ELR (cell line): ENCODE measurements around the gene SMARCD1.

Source experiments
- DNase-seq: peaks from one replicate; pipeline ENCODE4 v3.0.0-alpha.2; 2015; ENCODE audit warnings: low read depth

Gene SMARCD1

GRCh38 chr12:50084775-50085614 lies at the start of gene SMARCD1:
Gene SMARCD1 (plus strand): TSS chr12:50085342. CDS start chr12:50085370, 28 bp downstream.
- DNase-seq: peak; percentile 94

GRCh38 chr12:50038336-50038735 lies 46.8 kb upstream of the SMARCD1 start:
- no peak for DNase-seq

- peak; percentile 80 for DNase-seq
Measured at GRCh38 chr12:50039151-50039835, 45.8 kb upstream of the SMARCD1 start.

- DNase-seq: no peak
Measured at GRCh38 chr12:50040657-50041056, 44.5 kb upstream of the SMARCD1 start.

- no peak for DNase-seq
Measured at GRCh38 chr12:50041062-50041860, 43.9 kb upstream of the SMARCD1 start.

- no peak for DNase-seq
Measured at GRCh38 chr12:50041962-50042361, 43.2 kb upstream of the SMARCD1 start.

- no peak for DNase-seq
Measured at GRCh38 chr12:50042693-50043092, 42.4 kb upstream of the SMARCD1 start.

GRCh38 chr12:50043308-50043707 lies 41.8 kb upstream of the SMARCD1 start:
- DNase-seq: no peak

- no peak for DNase-seq
Measured at GRCh38 chr12:50043854-50044253, 41.3 kb upstream of the SMARCD1 start.

GRCh38 chr12:50047693-50048250 lies 37.4 kb upstream of the SMARCD1 start:
- DNase-seq: no peak

- no peak for DNase-seq
Measured at GRCh38 chr12:50049254-50050118, 35.7 kb upstream of the SMARCD1 start.

- no peak for DNase-seq
Measured at GRCh38 chr12:50050119-50050385, 35.1 kb upstream of the SMARCD1 start.

GRCh38 chr12:50050410-50051098 lies 34.6 kb upstream of the SMARCD1 start:
- no peak for DNase-seq

GRCh38 chr12:50051101-50051806 lies 33.9 kb upstream of the SMARCD1 start:
- no peak for DNase-seq

- DNase-seq: no peak
Measured at GRCh38 chr12:50052544-50052943, 32.6 kb upstream of the SMARCD1 start.

GRCh38 chr12:50052964-50053363 lies 32.2 kb upstream of the SMARCD1 start:
- DNase-seq: no peak

GRCh38 chr12:50053583-50053982 lies 31.6 kb upstream of the SMARCD1 start:
- DNase-seq: no peak

- DNase-seq: peak; percentile 61
Measured at GRCh38 chr12:50055831-50056638, 29.1 kb upstream of the SMARCD1 start.

- DNase-seq: no peak
Measured at GRCh38 chr12:50056639-50056976, 28.5 kb upstream of the SMARCD1 start.
